GM12865 (cell line): ENCODE results near the gene ATG4D.

Experiments used
- DNase-seq: peaks from one replicate; pipeline ENCODE4 v3.0.0; 2010; ENCODE audit warnings: low read depth
- H3K4me3 ChIP-seq: 2 replicates; pipeline ENCODE4 v1.5.1; 2011; ENCODE audit warnings: mild to moderate bottlenecking, low read depth, low read length, control low read depth
- TF ChIP-seq, protein P1 (sequence below): IDR thresholded peaks from 2 replicates; pipeline ENCODE4 v1.5.1; 2011; ENCODE audit warnings: low read length, control low read depth, low read depth, inconsistent platforms; ENCODE audit not compliant: insufficient read depth; ENCODE audit errors: missing control alignments

ATG4D gene

DNA sequence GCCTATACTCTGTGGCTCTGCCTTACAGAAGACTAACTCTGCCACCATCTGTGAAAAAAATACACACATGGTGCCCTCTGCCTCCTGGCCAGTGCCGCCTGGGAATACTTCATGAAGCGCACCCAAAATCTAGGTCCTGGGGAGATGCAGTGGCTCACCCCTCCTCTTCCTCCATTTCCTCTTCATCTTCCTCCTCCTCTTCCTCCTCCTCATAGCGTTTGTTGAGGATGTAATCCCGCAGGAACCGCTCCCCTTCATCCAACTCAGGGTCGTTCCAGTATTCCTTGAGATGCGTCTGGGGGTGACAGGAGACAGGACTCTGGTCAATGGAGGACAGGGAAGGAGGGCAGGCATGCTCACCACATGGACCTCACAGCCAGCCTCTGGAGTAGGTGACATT, 16.4 kb downstream of the ATG4D start:
- no peak for DNase-seq
- H3K4me3 ChIP-seq: no peak overlapping the region
- TF ChIP-seq, protein P1, sequence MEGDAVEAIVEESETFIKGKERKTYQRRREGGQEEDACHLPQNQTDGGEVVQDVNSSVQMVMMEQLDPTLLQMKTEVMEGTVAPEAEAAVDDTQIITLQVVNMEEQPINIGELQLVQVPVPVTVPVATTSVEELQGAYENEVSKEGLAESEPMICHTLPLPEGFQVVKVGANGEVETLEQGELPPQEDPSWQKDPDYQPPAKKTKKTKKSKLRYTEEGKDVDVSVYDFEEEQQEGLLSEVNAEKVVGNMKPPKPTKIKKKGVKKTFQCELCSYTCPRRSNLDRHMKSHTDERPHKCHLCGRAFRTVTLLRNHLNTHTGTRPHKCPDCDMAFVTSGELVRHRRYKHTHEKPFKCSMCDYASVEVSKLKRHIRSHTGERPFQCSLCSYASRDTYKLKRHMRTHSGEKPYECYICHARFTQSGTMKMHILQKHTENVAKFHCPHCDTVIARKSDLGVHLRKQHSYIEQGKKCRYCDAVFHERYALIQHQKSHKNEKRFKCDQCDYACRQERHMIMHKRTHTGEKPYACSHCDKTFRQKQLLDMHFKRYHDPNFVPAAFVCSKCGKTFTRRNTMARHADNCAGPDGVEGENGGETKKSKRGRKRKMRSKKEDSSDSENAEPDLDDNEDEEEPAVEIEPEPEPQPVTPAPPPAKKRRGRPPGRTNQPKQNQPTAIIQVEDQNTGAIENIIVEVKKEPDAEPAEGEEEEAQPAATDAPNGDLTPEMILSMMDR: no peak

- TF ChIP-seq, protein P1: no peak
- DNase-seq: no peak
- H3K4me3 ChIP-seq: no peak overlapping the region
Measured at GRCh38 chr19:10562609-10563008, 18.9 kb downstream of the ATG4D start.

- H3K4me3 ChIP-seq: peak overlapping the region; percentile 98
- TF ChIP-seq, protein P1: peak; percentile 55
- peak; percentile 79 for DNase-seq
Measured at GRCh38 chr19:10565028-10565566, 21.4 kb downstream of the ATG4D start.

DNA sequence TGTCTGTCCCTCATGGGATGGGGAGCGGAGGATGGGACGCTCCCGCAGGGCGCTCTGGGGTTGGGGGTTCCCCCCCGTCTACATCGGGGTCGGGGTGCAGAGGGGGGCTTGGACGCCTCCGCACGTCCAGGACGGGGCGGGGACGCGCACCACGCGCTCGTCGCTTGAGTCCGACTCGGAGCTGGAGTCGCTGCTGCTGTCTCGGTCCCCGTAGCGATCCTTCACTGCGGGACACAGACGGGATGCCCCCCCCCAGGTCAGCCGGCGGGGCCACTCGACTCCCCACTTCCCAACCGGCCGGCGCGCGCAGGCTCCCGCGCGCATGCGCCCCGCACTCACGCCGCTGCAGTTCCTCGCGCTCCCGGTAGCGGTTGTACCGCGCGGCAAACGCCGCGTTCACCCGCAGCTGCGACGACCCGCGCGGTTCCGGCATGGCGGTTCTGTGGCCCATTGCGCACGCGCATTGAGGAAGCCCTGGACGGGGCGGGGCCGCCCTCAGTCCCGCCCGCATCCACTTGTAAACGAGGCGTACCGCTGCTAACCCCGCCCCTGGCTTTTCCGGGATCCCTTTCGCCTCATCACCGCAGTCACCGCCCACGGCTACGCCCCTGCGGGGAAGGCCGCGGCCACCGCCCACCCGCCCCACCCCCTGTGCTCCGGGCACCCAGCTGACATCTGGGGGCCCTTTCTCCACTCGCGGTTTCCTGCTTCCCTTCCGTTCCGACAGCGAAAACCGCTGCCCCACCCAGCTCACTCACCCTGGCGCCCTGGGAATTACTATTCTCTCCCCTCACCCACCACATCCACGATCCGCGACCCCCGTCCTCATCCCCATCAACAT, 22.1 kb downstream of the ATG4D start, which contains the start of gene KRI1:
TSS of gene KRI1 (minus strand) at position 444 of the 841 bp plus-strand sequence. CDS start at position 433, 11 bp downstream.
- TF ChIP-seq, protein P1: peak; percentile 34
- peak; percentile 99 for DNase-seq
- peak within 1 kb of the TSS; percentile 98 for H3K4me3 ChIP-seq

DNA sequence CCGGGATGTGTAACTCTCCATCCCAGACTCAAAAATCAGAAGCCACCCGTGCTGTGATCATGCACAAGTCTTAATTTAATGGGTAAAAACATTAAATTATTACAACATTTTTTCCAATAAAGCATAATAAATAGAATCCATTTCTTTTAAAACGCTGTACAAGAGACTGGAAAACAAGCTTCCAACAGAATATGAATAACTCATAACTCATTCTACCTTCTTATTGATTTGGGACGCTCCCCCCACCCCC, 22.6 kb downstream of the ATG4D start:
- peak overlapping the region; percentile 98 for H3K4me3 ChIP-seq
- DNase-seq: no peak
- TF ChIP-seq, protein P1: no peak

GRCh38 chr19:10566658-10567410, 23.1 kb downstream of the ATG4D start:
- peak; percentile 91 for DNase-seq
- TF ChIP-seq, protein P1: no peak
- H3K4me3 ChIP-seq: peak overlapping the region; percentile 98
